ENCODE measurements around the gene UGT1A8.

UGT1A8 gene

DNA sequence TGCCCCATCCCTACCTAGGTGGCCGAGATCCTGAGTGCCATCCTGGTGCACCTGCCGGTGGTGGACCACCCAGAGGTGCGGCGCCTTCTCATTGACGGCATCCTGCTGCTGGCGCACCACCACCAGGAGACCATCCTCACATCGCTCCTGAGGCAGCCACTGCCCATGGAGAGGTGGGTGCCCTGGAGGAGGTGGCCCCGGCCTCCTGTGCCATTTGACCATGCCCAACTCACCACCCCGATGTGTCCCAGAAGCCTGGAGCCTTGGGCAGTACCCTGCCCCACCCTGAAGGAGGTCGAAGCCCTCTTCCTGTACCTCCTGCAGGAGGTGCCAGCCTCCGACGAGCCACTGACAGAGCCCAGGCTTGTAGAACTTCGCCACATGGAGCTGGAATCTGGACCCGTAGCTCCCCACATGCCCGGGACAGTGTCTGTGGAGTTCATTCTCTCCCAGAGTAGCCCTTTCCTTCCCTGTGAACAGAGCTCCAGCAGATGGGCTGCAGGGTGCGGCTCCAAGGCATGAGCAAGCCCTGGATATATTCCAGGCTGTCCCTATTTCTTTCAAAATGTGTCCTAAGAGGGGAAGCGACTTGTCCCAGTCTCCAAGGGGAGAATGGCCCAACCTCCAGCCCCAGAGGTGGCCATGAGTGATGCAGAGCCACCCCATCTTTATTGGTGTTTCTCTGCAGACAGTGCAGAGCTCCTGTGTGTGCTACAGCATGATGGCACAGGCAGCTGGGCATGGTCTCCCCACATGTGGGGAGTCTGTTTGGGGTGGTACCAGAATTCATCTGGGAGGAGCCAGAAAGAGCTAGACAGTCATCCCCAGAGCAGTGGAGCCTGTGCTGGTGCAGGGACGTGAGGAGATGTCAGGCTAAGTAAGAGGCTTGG, 202.7 kb downstream of the UGT1A8 start:
- Histone ChIP-seq H3K27ac (ENCODE audit: insufficient read depth, low read length, poor library complexity, severe bottlenecking) (no peak overlapping the region), H3K27me3 (replicated peaks; ENCODE audit: control insufficient read depth, insufficient read depth, low read length, poor library complexity, severe bottlenecking) (no peaks in the 10 kb centered on the region), H3K4me1 (ENCODE audit: control insufficient read depth, insufficient read depth, low read length, poor library complexity, severe bottlenecking) (no peaks in the 10 kb centered on the region), H3K9me3 (ENCODE audit: control insufficient read depth, low read length) (no peaks in the 10 kb centered on the region), H3K36me3 (ENCODE audit: control insufficient read depth, insufficient read depth, low read length) (no peaks in the 10 kb centered on the region), H3K4me3 (ENCODE audit: insufficient read depth, low read depth, low read length, poor library complexity, severe bottlenecking) (no peak overlapping the region)
- no peak for DNase-seq

GRCh38 chr2:233820774-233821105, 203.3 kb downstream of the UGT1A8 start:
- Histone ChIP-seq H3K9me3 (ENCODE audit: control insufficient read depth, low read length) (no peaks in the 10 kb centered on the region), H3K36me3 (ENCODE audit: control insufficient read depth, insufficient read depth, low read length) (no peaks in the 10 kb centered on the region), H3K27me3 (replicated peaks; ENCODE audit: control insufficient read depth, insufficient read depth, low read length, poor library complexity, severe bottlenecking) (no peaks in the 10 kb centered on the region), H3K4me1 (ENCODE audit: control insufficient read depth, insufficient read depth, low read length, poor library complexity, severe bottlenecking) (no peaks in the 10 kb centered on the region), H3K27ac (ENCODE audit: insufficient read depth, low read length, poor library complexity, severe bottlenecking) (no peak overlapping the region), H3K4me3 (ENCODE audit: insufficient read depth, low read depth, low read length, poor library complexity, severe bottlenecking) (no peak overlapping the region)
- no peak for DNase-seq

DNA sequence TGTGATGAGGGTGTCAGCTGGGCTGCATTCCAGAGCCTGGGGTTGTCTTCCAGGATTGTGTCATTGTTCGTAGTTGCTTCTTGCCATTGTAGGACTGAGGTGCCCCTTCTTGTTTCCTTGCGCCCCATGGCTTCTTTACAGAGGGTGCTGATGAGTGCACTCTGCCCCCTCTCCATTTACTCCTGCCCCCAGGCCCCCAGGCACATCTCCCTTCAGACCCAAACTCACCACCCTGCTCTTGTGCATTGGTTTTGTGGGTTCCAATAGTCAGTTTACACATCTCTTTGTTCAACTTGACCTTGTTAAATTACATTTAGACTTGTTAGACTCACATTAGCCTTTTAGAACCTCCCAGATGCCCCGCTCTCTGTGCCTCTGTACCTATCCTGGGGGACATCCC, 203.8 kb downstream of the UGT1A8 start:
- H3K27me3 ChIP-seq (replicated peaks; ENCODE audit: control insufficient read depth, insufficient read depth, low read length, poor library complexity, severe bottlenecking) = no peaks in the 10 kb centered on the region

DNA sequence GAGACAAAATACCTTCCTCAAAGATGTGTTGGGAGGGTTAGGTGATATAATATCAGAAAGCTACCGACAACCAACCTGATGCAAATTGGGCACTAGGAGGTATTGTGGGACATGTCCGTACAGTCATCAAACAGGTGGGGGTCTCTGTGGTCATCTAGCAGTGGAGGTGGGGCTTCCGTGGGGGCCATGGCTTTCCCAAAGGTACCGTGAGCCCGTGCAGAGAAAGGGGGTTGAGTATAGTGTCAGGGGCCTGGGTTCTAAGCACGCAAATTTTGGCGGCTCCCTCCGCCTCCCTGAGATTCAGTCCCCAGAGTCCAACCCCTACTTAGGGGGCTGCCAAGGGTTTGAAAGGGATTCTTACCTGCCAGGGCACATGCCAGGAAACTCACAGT, 204.3 kb downstream of the UGT1A8 start:
- H3K27ac ChIP-seq (ENCODE audit: insufficient read depth, low read length, poor library complexity, severe bottlenecking) = no peak overlapping the region
- H3K4me1 ChIP-seq (ENCODE audit: control insufficient read depth, insufficient read depth, low read length, poor library complexity, severe bottlenecking) = no peaks in the 10 kb centered on the region
- no peaks in the 10 kb centered on the region for H3K9me3 ChIP-seq (ENCODE audit: control insufficient read depth, low read length)
- no peak for DNase-seq
- no peak overlapping the region for H3K4me3 ChIP-seq (ENCODE audit: insufficient read depth, low read depth, low read length, poor library complexity, severe bottlenecking)
- no peaks in the 10 kb centered on the region for H3K27me3 ChIP-seq (replicated peaks; ENCODE audit: control insufficient read depth, insufficient read depth, low read length, poor library complexity, severe bottlenecking)
- no peaks in the 10 kb centered on the region for H3K36me3 ChIP-seq (ENCODE audit: control insufficient read depth, insufficient read depth, low read length)

More for the DNA sequence above, 203.8 kb downstream of the UGT1A8 start:
- Histone ChIP-seq H3K4me1 (ENCODE audit: control insufficient read depth, insufficient read depth, low read length, poor library complexity, severe bottlenecking) (no peaks in the 10 kb centered on the region), H3K36me3 (ENCODE audit: control insufficient read depth, insufficient read depth, low read length) (no peaks in the 10 kb centered on the region), H3K27ac (ENCODE audit: insufficient read depth, low read length, poor library complexity, severe bottlenecking) (no peak overlapping the region), H3K4me3 (ENCODE audit: insufficient read depth, low read depth, low read length, poor library complexity, severe bottlenecking) (no peak overlapping the region), H3K9me3 (ENCODE audit: control insufficient read depth, low read length) (no peaks in the 10 kb centered on the region)
- no peak for DNase-seq

DNA sequence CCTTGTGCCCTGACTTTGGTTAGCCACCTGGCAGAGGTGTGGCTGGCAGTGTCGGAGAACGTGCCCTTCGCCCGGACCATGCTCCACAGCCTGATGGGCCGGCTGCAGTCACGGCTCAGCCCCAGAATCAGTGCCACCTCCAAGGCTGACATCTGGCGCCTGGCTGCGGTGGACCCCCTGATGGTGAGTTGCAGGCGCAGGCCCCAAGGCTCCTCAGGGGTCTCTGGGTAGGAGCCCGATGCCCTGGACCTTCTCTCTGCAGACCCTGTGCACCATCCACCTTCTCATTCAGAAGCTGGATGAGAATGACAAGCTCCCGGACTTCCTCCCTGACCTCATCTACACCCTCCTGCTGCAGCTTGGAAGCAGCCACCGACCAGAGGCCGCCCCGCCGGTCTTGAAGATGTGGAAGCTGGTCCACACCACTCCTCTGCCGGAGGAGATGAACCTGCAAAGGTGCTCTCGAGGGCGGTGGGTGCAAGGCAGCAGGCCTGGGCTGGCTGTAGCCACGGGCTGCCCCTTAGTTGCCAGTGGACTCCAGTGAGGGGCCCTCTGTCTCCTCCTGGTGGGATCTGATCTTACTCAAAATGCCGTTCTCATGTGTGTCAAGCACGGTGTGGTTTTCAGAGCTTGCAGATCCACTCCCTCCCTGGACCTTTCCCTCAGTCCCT, 204.8 kb downstream of the UGT1A8 start:
- Histone ChIP-seq H3K9me3 (ENCODE audit: control insufficient read depth, low read length) (no peaks in the 10 kb centered on the region), H3K4me3 (ENCODE audit: insufficient read depth, low read depth, low read length, poor library complexity, severe bottlenecking) (no peak overlapping the region), H3K27ac (ENCODE audit: insufficient read depth, low read length, poor library complexity, severe bottlenecking) (no peak overlapping the region), H3K27me3 (replicated peaks; ENCODE audit: control insufficient read depth, insufficient read depth, low read length, poor library complexity, severe bottlenecking) (no peaks in the 10 kb centered on the region), H3K4me1 (ENCODE audit: control insufficient read depth, insufficient read depth, low read length, poor library complexity, severe bottlenecking) (no peaks in the 10 kb centered on the region), H3K36me3 (ENCODE audit: control insufficient read depth, insufficient read depth, low read length) (no peaks in the 10 kb centered on the region)
- no peak for DNase-seq

All from effector memory CD4-positive, alpha-beta T cell (primary cell).